ENCODE results near the gene VPS51. TPM values are rescaled to one million over a fixed set of nuclear protein-coding genes. Genes with fewer than 3 reads are reported as not detected.

VPS51 gene
- total RNA-seq, 3 donors from 2014 or later (not counting 1 experiment from before 2014, with no cell fraction given): 180 to 197 (median 184) TPM

- no peak for TF ChIP-seq CTCF (IDR thresholded peaks at IDR 0.05)
Observed at GRCh38 chr11:65156256-65156655, 60.2 kb downstream of the VPS51 start.

GRCh38 chr11:65156926-65157325 lies 60.9 kb downstream of the VPS51 start:
- no peaks in the 10 kb centered on the region for H3K4me1 ChIP-seq (ENCODE audit: control insufficient read depth, insufficient read depth, low read length)
- intact Hi-C loops (cut with micrococcal nuclease): no loop called here
- TF ChIP-seq CTCF (IDR thresholded peaks at IDR 0.05): no peak
- Mint-ChIP-seq H3K27me3 (ENCODE audit: low read depth in 2 of 2) (peaks cover 0 to 4% of the 10 kb centered on the region in 2 donors), H3K9me3 (no peaks in the 10 kb centered on the region), H3K27ac (no peak overlapping the region), H3K4me1 (no peaks in the 10 kb centered on the region), H3K36me3 (no peaks in the 10 kb centered on the region), H3K4me3 (no peak overlapping the region)
- H3K36me3 ChIP-seq (ENCODE audit: control insufficient read depth, insufficient read depth, low read length): no peaks in the 10 kb centered on the region
- 91% methylated on average over 3 of the region's 3 CpGs for WGBS (ENCODE audit: insufficient coverage)
- DNase-seq (no peak), ATAC-seq (no peak)
- no peaks in the 10 kb centered on the region for H3K27me3 ChIP-seq (ENCODE audit: control insufficient read depth, insufficient read depth, low read length)
- no peak overlapping the region for H3K4me3 ChIP-seq (ENCODE audit: low read length)
- no peaks in the 10 kb centered on the region for H3K9me3 ChIP-seq (ENCODE audit: control insufficient read depth, insufficient read depth, low read length)
- H3K27ac ChIP-seq (ENCODE audit: low read length): no peak overlapping the region

More at GRCh38 chr11:65156256-65156655, 60.2 kb downstream of the VPS51 start:
- Mint-ChIP-seq H3K27ac (no peak overlapping the region), H3K4me3 (no peak overlapping the region), H3K4me1 (no peaks in the 10 kb centered on the region), H3K27me3 (ENCODE audit: low read depth in 2 of 2) (peaks cover 0 to 4% of the 10 kb centered on the region in 2 donors), H3K9me3 (no peaks in the 10 kb centered on the region), H3K36me3 (no peaks in the 10 kb centered on the region)
- no peak for DNase-seq
- no peak overlapping the region for H3K4me3 ChIP-seq (ENCODE audit: low read length)
- ATAC-seq: no peak
- no peak overlapping the region for H3K27ac ChIP-seq (ENCODE audit: low read length)
- H3K36me3 ChIP-seq (ENCODE audit: control insufficient read depth, insufficient read depth, low read length): no peaks in the 10 kb centered on the region
- H3K9me3 ChIP-seq (ENCODE audit: control insufficient read depth, insufficient read depth, low read length): no peaks in the 10 kb centered on the region
- no peaks in the 10 kb centered on the region for H3K27me3 ChIP-seq (ENCODE audit: control insufficient read depth, insufficient read depth, low read length)
- 82% methylated on average over 2 of the region's 3 CpGs for WGBS (ENCODE audit: insufficient coverage)
- H3K4me1 ChIP-seq (ENCODE audit: control insufficient read depth, insufficient read depth, low read length): no peaks in the 10 kb centered on the region
- intact Hi-C loops (cut with micrococcal nuclease): no loop called here

DNA sequence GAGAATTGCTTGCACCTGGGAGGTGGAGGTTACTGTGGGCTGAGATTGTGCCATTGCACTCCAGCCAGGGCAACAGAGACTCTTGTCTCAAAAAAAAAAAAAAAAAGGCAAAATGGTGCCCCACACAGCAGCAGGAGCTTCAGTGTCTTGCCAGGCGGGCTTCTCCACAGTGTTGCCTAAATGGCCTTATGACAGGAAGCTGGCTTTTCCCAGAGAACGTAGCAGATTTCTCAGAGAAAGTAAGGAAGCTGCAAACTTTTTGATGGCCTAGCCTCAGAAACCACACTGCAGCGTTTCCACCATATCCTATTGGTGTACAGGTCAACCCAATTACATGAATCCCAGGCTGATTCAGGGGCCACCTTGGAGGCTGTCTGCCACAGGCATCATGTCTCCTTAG lies 61.3 kb downstream of the VPS51 start:
- H3K27ac ChIP-seq (ENCODE audit: low read length): no peak overlapping the region
- H3K36me3 ChIP-seq (ENCODE audit: control insufficient read depth, insufficient read depth, low read length): no peaks in the 10 kb centered on the region
- DNase-seq: no peak
- Mint-ChIP-seq H3K27ac (no peak overlapping the region), H3K36me3 (no peaks in the 10 kb centered on the region), H3K9me3 (no peaks in the 10 kb centered on the region), H3K4me3 (no peak overlapping the region), H3K4me1 (no peaks in the 10 kb centered on the region), H3K27me3 (ENCODE audit: low read depth in 2 of 2) (peaks cover 0 to 4% of the 10 kb centered on the region in 2 donors)
- ATAC-seq: no peak
- H3K27me3 ChIP-seq (ENCODE audit: control insufficient read depth, insufficient read depth, low read length): no peaks in the 10 kb centered on the region
- H3K4me1 ChIP-seq (ENCODE audit: control insufficient read depth, insufficient read depth, low read length): no peaks in the 10 kb centered on the region
- WGBS (ENCODE audit: insufficient coverage): 63% methylated on average over 3 of the region's 3 CpGs
- no peaks in the 10 kb centered on the region for H3K9me3 ChIP-seq (ENCODE audit: control insufficient read depth, insufficient read depth, low read length)
- intact Hi-C loops (cut with micrococcal nuclease): no loop called here
- H3K4me3 ChIP-seq (ENCODE audit: low read length): no peak overlapping the region
- TF ChIP-seq CTCF (IDR thresholded peaks at IDR 0.05): no peak

DNA sequence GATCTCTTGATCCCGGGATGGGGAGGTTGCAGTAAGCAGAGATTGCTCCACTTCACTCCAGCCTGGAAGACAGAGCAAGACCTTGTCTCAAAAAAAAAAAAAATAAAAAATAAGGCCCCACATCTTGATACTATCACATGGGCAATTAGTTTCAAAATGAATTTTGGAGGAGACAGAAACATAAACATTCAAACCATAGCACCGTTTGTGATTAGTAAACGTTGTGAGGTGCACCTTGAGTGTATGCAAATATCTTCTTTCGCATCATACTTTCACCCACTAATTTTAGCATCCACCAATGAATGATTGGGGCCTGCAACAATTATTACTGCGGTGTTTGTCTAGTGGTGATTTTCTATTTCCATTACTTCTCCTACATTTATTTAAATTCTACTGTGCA lies 63.0 kb downstream of the VPS51 start:
- DNase-seq (no peak), ATAC-seq (no peak)
- Mint-ChIP-seq H3K27ac (no peak overlapping the region), H3K9me3 (no peaks in the 10 kb centered on the region), H3K27me3 (ENCODE audit: low read depth in 2 of 2) (peaks cover 0 to 4% of the 10 kb centered on the region in 2 donors), H3K4me1 (no peaks in the 10 kb centered on the region), H3K4me3 (no peak overlapping the region), H3K36me3 (no peaks in the 10 kb centered on the region)
- TF ChIP-seq CTCF (IDR thresholded peaks at IDR 0.05): no peak
- no peaks in the 10 kb centered on the region for H3K36me3 ChIP-seq (ENCODE audit: control insufficient read depth, insufficient read depth, low read length)
- H3K9me3 ChIP-seq (ENCODE audit: control insufficient read depth, insufficient read depth, low read length): no peaks in the 10 kb centered on the region
- WGBS (ENCODE audit: insufficient coverage): 79% methylated on average over 3 of the region's 5 CpGs
- no peaks in the 10 kb centered on the region for H3K4me1 ChIP-seq (ENCODE audit: control insufficient read depth, insufficient read depth, low read length)
- no peaks in the 10 kb centered on the region for H3K27me3 ChIP-seq (ENCODE audit: control insufficient read depth, insufficient read depth, low read length)
- H3K27ac ChIP-seq (ENCODE audit: low read length): no peak overlapping the region
- H3K4me3 ChIP-seq (ENCODE audit: low read length): no peak overlapping the region
- intact Hi-C loops (cut with micrococcal nuclease): no loop called here

Data from natural killer cell (primary cell).